CD4-positive, CD25-positive, alpha-beta regulatory T cell (primary cell): ENCODE measurements around the gene RYR2. TPM values are rescaled to one million over a fixed set of nuclear protein-coding genes. Genes with fewer than 3 reads are reported as not detected.

ENCODE experiments used
- ATAC-seq, 2 donors: fragments of 150-1000 bp; cut with Tn5 transposase; one replicate each; pipeline ENCODE4 v1.10.0; 2021; ENCODE audit warnings: low read depth in 2 of 2, moderate number of reproducible peaks in 2 of 2, moderate library complexity in 1 of 2
- DNase-seq, 3 donors: peaks; one replicate each; pipeline versions ENCODE4 v3.0.0 to v3.0.0-alpha.2; 2012 to 2022; ENCODE audit warnings: mixed read lengths in 1 of 3
- H3K27ac ChIP-seq: one replicate; pipeline ENCODE4 v1.7.0; 2013; ENCODE audit warnings: mild to moderate bottlenecking, low read length; ENCODE audit not compliant: insufficient read depth, poor library complexity, severe bottlenecking
- H3K27me3 ChIP-seq: one replicate; pipeline ENCODE4 v1.7.0; 2013; ENCODE audit warnings: low read length; ENCODE audit not compliant: control insufficient read depth, insufficient read depth
- H3K36me3 ChIP-seq: one replicate; pipeline ENCODE4 v1.7.0; 2013; ENCODE audit warnings: mild to moderate bottlenecking, low read length, moderate library complexity; ENCODE audit not compliant: control insufficient read depth, insufficient read depth
- H3K4me1 ChIP-seq: 2 replicates; pipeline ENCODE4 v1.7.0; 2013; ENCODE audit warnings: mild to moderate bottlenecking, low read length; ENCODE audit not compliant: insufficient read depth, control insufficient read depth, poor library complexity, severe bottlenecking
- H3K4me3 ChIP-seq: one replicate; pipeline ENCODE4 v1.7.0; 2013; ENCODE audit warnings: low read depth, mild to moderate bottlenecking, low read length, moderate library complexity
- H3K9me3 ChIP-seq, 2 experiments: 1 replicate in 1 of 2; 2 replicates in 1 of 2; pipeline ENCODE4 v1.7.0; 2013; ENCODE audit warnings: low read length in 2 of 2, mild to moderate bottlenecking in 1 of 2, moderate library complexity in 1 of 2; ENCODE audit not compliant: control insufficient read depth in 2 of 2
- H3K27ac Mint-ChIP-seq, 3 donors: one replicate each; pipeline ENCODE4 v1.8.0; 2020 to 2022; ENCODE audit warnings: mild to moderate bottlenecking in 3 of 3, mixed read lengths in 3 of 3, moderate library complexity in 2 of 3
- H3K27me3 Mint-ChIP-seq: one replicate; pipeline ENCODE4 v1.8.0; 2022; ENCODE audit warnings: mild to moderate bottlenecking, mixed read lengths
- H3K36me3 Mint-ChIP-seq: one replicate; pipeline ENCODE4 v1.8.0; 2020; ENCODE audit warnings: mixed read lengths
- H3K4me1 Mint-ChIP-seq, 4 donors: one replicate each; pipeline ENCODE4 v1.8.0; 2020 to 2022; ENCODE audit warnings: mixed read lengths in 4 of 4, mild to moderate bottlenecking in 1 of 4
- H3K4me3 Mint-ChIP-seq, 4 donors: one replicate each; pipeline ENCODE4 v1.8.0; 2020 to 2022; ENCODE audit warnings: mild to moderate bottlenecking in 4 of 4, mixed read lengths in 4 of 4, moderate library complexity in 3 of 4
- H3K9me3 Mint-ChIP-seq, 7 donors: one replicate each; pipeline ENCODE4 v1.8.0; 2020 to 2022; ENCODE audit warnings: mixed read lengths in 7 of 7, mild to moderate bottlenecking in 3 of 7, moderate library complexity in 2 of 7
- polyA plus RNA-seq, 4 donors: library from polyadenylated mRNA; unstranded; fragments of 300-500 nt; fragmentation: Illumina TruSeq; gene quantifications; one replicate each; pipeline ENCODE4 v1.2.3, GENCODE V29; 2021
- total RNA-seq: library from RNA; stranded (reverse); gene quantifications from one replicate; pipeline ENCODE4 v1.2.3, GENCODE V29; 2022

Gene RYR2
- total and polyA plus RNA-seq, 5 donors from 2014 or later: 0.02 to 0.40 TPM; not detected in 3

GRCh38 chr1:237393632-237394031 is 351.6 kb downstream of the RYR2 start:
- Mint-ChIP-seq H3K9me3 (peaks cover 0 to 7% (median 4%) of the 10 kb centered on the region in 7 donors), H3K27me3 (peaks cover 10% of the 10 kb centered on the region), H3K36me3 (no peaks in the 10 kb centered on the region), H3K27ac (no peak overlapping the region), H3K4me1 (no peaks in the 10 kb centered on the region), H3K4me3 (no peak overlapping the region)
- Histone ChIP-seq H3K27me3 (no peaks in the 10 kb centered on the region), H3K36me3 (no peaks in the 10 kb centered on the region), H3K27ac (no peak overlapping the region), H3K4me3 (no peak overlapping the region), H3K9me3 (no peaks in the 10 kb centered on the region), H3K4me1 (no peaks in the 10 kb centered on the region)
- DNase-seq: no peak
- ATAC-seq: no peak

GRCh38 chr1:237394281-237394680 is 352.3 kb downstream of the RYR2 start:
- Histone ChIP-seq H3K36me3 (no peaks in the 10 kb centered on the region), H3K27me3 (no peaks in the 10 kb centered on the region), H3K9me3 (no peaks in the 10 kb centered on the region), H3K4me1 (no peaks in the 10 kb centered on the region), H3K27ac (no peak overlapping the region), H3K4me3 (no peak overlapping the region)
- peaks cover 0 to 7% (median 3%) of the 10 kb centered on the region in 7 donors for H3K9me3 Mint-ChIP-seq
- H3K27ac Mint-ChIP-seq: no peak overlapping the region
- ATAC-seq: no peak
- H3K36me3 Mint-ChIP-seq: no peaks in the 10 kb centered on the region
- H3K27me3 Mint-ChIP-seq: peaks cover 5% of the 10 kb centered on the region
- no peak for DNase-seq
- H3K4me1 Mint-ChIP-seq: no peaks in the 10 kb centered on the region
- H3K4me3 Mint-ChIP-seq: no peak overlapping the region

DNA sequence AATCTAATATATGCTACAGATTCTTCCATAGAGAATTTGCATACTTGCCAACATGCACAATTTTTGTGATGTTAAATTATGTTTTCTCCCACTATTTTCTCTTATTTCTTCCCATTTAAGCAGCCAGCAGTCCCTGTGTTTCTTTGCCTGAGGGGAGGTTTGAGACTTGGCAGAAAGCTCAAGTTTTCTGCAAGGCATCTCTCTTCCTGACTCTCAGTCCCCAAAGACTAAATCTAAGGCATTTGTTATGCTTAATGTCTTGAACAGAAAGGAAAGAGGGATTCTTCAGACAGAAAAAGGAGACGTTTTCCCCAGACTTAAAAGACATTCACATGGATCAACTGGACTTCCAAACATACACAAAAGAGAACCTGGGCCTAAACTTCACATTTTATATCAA is 354.4 kb downstream of the RYR2 start:
- H3K4me3 Mint-ChIP-seq: no peak overlapping the region
- Histone ChIP-seq H3K9me3 (no peaks in the 10 kb centered on the region), H3K27me3 (no peaks in the 10 kb centered on the region), H3K4me3 (no peak overlapping the region), H3K27ac (no peak overlapping the region), H3K4me1 (no peaks in the 10 kb centered on the region), H3K36me3 (no peaks in the 10 kb centered on the region)
- DNase-seq (no peak), ATAC-seq (no peak)
- peaks cover 3% of the 10 kb centered on the region for H3K36me3 Mint-ChIP-seq
- H3K9me3 Mint-ChIP-seq: peaks cover 0 to 14% (median 6%) of the 10 kb centered on the region in 7 donors
- no peak overlapping the region for H3K27ac Mint-ChIP-seq
- H3K27me3 Mint-ChIP-seq: peaks cover 5% of the 10 kb centered on the region
- no peaks in the 10 kb centered on the region for H3K4me1 Mint-ChIP-seq

GRCh38 chr1:237398751-237399150 is 356.8 kb downstream of the RYR2 start:
- ATAC-seq (no peak), DNase-seq (no peak)
- Mint-ChIP-seq H3K36me3 (peaks cover 3% of the 10 kb centered on the region), H3K4me1 (no peaks in the 10 kb centered on the region), H3K9me3 (peaks cover 2 to 22% (median 7%) of the 10 kb centered on the region in 7 donors), H3K27ac (no peak overlapping the region), H3K27me3 (peaks cover 5% of the 10 kb centered on the region), H3K4me3 (no peak overlapping the region)
- H3K9me3 ChIP-seq: no peaks in the 10 kb centered on the region
- H3K27ac ChIP-seq: no peak overlapping the region
- H3K36me3 ChIP-seq: no peaks in the 10 kb centered on the region
- H3K27me3 ChIP-seq: no peaks in the 10 kb centered on the region
- H3K4me1 ChIP-seq: no peaks in the 10 kb centered on the region
- no peak overlapping the region for H3K4me3 ChIP-seq

GRCh38 chr1:237405912-237406311 is 363.9 kb downstream of the RYR2 start:
- ATAC-seq (no peak), DNase-seq (no peak)
- no peak overlapping the region for H3K4me3 Mint-ChIP-seq
- H3K9me3 Mint-ChIP-seq: peaks cover 0 to 16% (median 5%) of the 10 kb centered on the region in 7 donors
- no peaks in the 10 kb centered on the region for H3K36me3 Mint-ChIP-seq
- H3K27me3 Mint-ChIP-seq: no peaks in the 10 kb centered on the region
- Histone ChIP-seq H3K4me1 (no peaks in the 10 kb centered on the region), H3K27ac (no peak overlapping the region), H3K27me3 (no peaks in the 10 kb centered on the region), H3K9me3 (no peaks in the 10 kb centered on the region), H3K36me3 (no peaks in the 10 kb centered on the region), H3K4me3 (no peak overlapping the region)
- H3K4me1 Mint-ChIP-seq: no peaks in the 10 kb centered on the region
- no peak overlapping the region for H3K27ac Mint-ChIP-seq

- peak overlapping the region in 1 of 3 donors; percentile 12 for H3K27ac Mint-ChIP-seq
These were observed 369.6 kb downstream of the RYR2 start for GRCh38 chr1:237411621-237412020.

DNA sequence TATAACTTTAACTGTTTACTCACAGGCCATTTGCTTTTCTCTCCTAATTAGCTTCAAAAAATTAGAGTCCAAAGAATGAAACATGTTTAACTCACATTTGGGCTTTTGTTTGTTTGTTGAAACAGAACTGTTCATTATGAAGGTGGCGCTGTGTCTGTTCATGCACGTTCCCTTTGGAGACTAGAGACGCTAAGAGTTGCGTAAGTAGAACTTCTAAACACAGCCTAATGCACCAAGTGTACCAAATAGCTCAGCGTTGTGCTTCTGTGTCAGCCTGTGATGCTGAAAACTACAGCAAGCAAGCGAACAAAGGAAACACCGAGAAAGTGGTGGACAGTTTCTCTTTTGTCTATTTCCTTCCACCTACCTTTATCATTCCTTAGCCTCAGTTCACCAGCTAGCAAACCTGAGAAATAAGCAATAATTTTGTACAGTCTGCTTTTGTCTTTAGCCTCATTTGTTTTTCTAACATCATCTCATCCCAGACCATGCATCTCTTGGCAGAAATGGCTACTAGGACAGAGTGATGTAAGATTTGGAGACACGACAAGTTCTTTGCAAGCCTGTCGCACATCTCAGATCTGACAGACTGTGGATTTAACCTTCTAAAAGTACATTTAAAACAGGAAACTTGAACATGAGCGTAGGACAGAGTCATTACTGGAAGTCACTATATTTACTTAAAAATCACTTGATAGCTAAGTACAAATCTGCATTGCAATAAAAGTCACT is 375.1 kb downstream of the RYR2 start:
- Histone ChIP-seq H3K36me3 (no peaks in the 10 kb centered on the region), H3K27me3 (no peaks in the 10 kb centered on the region), H3K4me1 (no peaks in the 10 kb centered on the region), H3K4me3 (no peak overlapping the region), H3K27ac (no peak overlapping the region), H3K9me3 (no peaks in the 10 kb centered on the region)
- Mint-ChIP-seq H3K27me3 (no peaks in the 10 kb centered on the region), H3K9me3 (peaks cover 0 to 4% (median 2%) of the 10 kb centered on the region in 7 donors), H3K4me1 (no peaks in the 10 kb centered on the region), H3K27ac (no peak overlapping the region), H3K4me3 (no peak overlapping the region), H3K36me3 (no peaks in the 10 kb centered on the region)
- DNase-seq (no peak), ATAC-seq (no peak)

More at GRCh38 chr1:237411621-237412020, 369.6 kb downstream of the RYR2 start:
- H3K36me3 ChIP-seq: no peaks in the 10 kb centered on the region
- H3K4me1 ChIP-seq: no peaks in the 10 kb centered on the region
- H3K36me3 Mint-ChIP-seq: no peaks in the 10 kb centered on the region
- DNase-seq: peak in 2 of 3 donors; percentile 16 to 54
- H3K9me3 Mint-ChIP-seq: peaks cover 0 to 4% (median 2%) of the 10 kb centered on the region in 7 donors
- no peaks in the 10 kb centered on the region for H3K9me3 ChIP-seq
- peak; percentile 57 to 71 for ATAC-seq
- no peaks in the 10 kb centered on the region for H3K27me3 Mint-ChIP-seq
- H3K27ac ChIP-seq: no peak overlapping the region
- no peak overlapping the region for H3K4me3 Mint-ChIP-seq
- no peak overlapping the region for H3K4me3 ChIP-seq
- H3K27me3 ChIP-seq: no peaks in the 10 kb centered on the region
- peaks cover 0 to 6% (median under 1%) of the 10 kb centered on the region in 4 donors for H3K4me1 Mint-ChIP-seq

GRCh38 chr1:237428809-237429208 is 386.8 kb downstream of the RYR2 start:
- Mint-ChIP-seq H3K9me3 (peaks cover 0 to 3% (median under 1%) of the 10 kb centered on the region in 7 donors), H3K36me3 (no peaks in the 10 kb centered on the region), H3K4me1 (no peaks in the 10 kb centered on the region), H3K27me3 (no peaks in the 10 kb centered on the region), H3K27ac (no peak overlapping the region), H3K4me3 (no peak overlapping the region)
- Histone ChIP-seq H3K27me3 (no peaks in the 10 kb centered on the region), H3K27ac (no peak overlapping the region), H3K9me3 (no peaks in the 10 kb centered on the region), H3K4me3 (no peak overlapping the region), H3K36me3 (no peaks in the 10 kb centered on the region), H3K4me1 (no peaks in the 10 kb centered on the region)
- no peak for DNase-seq
- no peak for ATAC-seq
